T1000 (cell line): ENCODE results near the gene FBXO10.
A peak's percentile ranks its signal among the peaks of the same experiment; 100 is the strongest.

Source experiments
- DNase-seq: peaks from one replicate; lab custom pipeline; 2025; ENCODE audit warnings: mixed read lengths; lab: John Stamatoyannopoulos, UW

The FBXO10 gene

GRCh38 chr9:37592108-37592951 lies 16.1 kb upstream of the FBXO10 start, which contains the start of gene TOMM5:
TOMM5 (minus strand) TSS chr9:37592597; CDS start chr9:37592532, 65 bp downstream.
- DNase-seq, result peak; percentile 67

- DNase-seq, result no peak
These were observed 11.3 kb upstream of the FBXO10 start for GRCh38 chr9:37587521-37587920.

GRCh38 chr9:37583522-37584121 lies 7.4 kb upstream of the FBXO10 start:
- no peak for DNase-seq

- no peak for DNase-seq
These were observed 6.5 kb upstream of the FBXO10 start for GRCh38 chr9:37582548-37583157.

- DNase-seq, result no peak
These were observed 667 bp downstream of the FBXO10 start for GRCh38 chr9:37575511-37575914.

- DNase-seq, result no peak
These were observed 1.2 kb downstream of the FBXO10 start for GRCh38 chr9:37575001-37575400.

GRCh38 chr9:37574241-37574721 lies 1.9 kb downstream of the FBXO10 start:
- no peak for DNase-seq

GRCh38 chr9:37571282-37571681 lies 4.9 kb downstream of the FBXO10 start:
- no peak for DNase-seq

GRCh38 chr9:37566716-37567115 lies 9.5 kb downstream of the FBXO10 start:
- DNase-seq, result no peak

- DNase-seq, result no peak
These were observed 10.2 kb downstream of the FBXO10 start for GRCh38 chr9:37565661-37566618.

GRCh38 chr9:37564916-37565315 lies 11.3 kb downstream of the FBXO10 start:
- no peak for DNase-seq

- DNase-seq, result no peak
These were observed 12.2 kb downstream of the FBXO10 start for GRCh38 chr9:37563806-37564513.

- no peak for DNase-seq
These were observed 13.4 kb downstream of the FBXO10 start for GRCh38 chr9:37562826-37563225.

- DNase-seq, result no peak
These were observed 14.5 kb downstream of the FBXO10 start for GRCh38 chr9:37561682-37562081.

- no peak for DNase-seq
These were observed 16.2 kb downstream of the FBXO10 start for GRCh38 chr9:37559855-37560592.

- no peak for DNase-seq
These were observed 17.1 kb downstream of the FBXO10 start for GRCh38 chr9:37559125-37559524.

GRCh38 chr9:37555786-37556185 lies 20.4 kb downstream of the FBXO10 start:
- no peak for DNase-seq

- no peak for DNase-seq
These were observed 21.9 kb downstream of the FBXO10 start for GRCh38 chr9:37554318-37554717.

- DNase-seq, result no peak
These were observed 24.3 kb downstream of the FBXO10 start for GRCh38 chr9:37551888-37552287.

- no peak for DNase-seq
These were observed 24.7 kb downstream of the FBXO10 start for GRCh38 chr9:37551468-37551867.
